Psoas muscle (tissue), 8 donors: ENCODE data around the gene DNAAF9. TPM values are rescaled to one million over a fixed set of nuclear protein-coding genes. Genes with fewer than 3 reads are reported as not detected.

Experiments used
- ATAC-seq, 4 donors: fragments of 200-7000 bp; cut with Tn5 transposase; one replicate each; pipeline ENCODE4 v1.9.1; 2020; ENCODE audit warnings: moderate library complexity in 3 of 4, mild to moderate bottlenecking in 2 of 4
- DNase-seq, 2 donors: peaks; one replicate each; pipeline ENCODE4 v3.0.0-alpha.2; 2020
- H3K27ac ChIP-seq: fragments of 200-600 bp; one replicate; pipeline ENCODE4 v1.8.0; 2022
- H3K27me3 ChIP-seq, 3 donors: fragments of 200-600 bp in 1 of 3; one replicate each; pipeline versions ENCODE4 v1.6.1 to v1.8.0; 2013 to 2022; ENCODE audit warnings: low read length in 2 of 3, mild to moderate bottlenecking in 2 of 3, moderate library complexity in 1 of 3; ENCODE audit not compliant: insufficient read depth in 3 of 3
- H3K36me3 ChIP-seq, 2 donors: fragments of 200-600 bp in 1 of 2; one replicate each; pipeline versions ENCODE4 v1.6.1 to v1.8.0; 2013 to 2022; ENCODE audit warnings: low read depth in 1 of 2, mild to moderate bottlenecking in 1 of 2, moderate library complexity in 1 of 2; ENCODE audit not compliant: insufficient read depth in 1 of 2
- H3K4me1 ChIP-seq: fragments of 200-600 bp; one replicate; pipeline ENCODE4 v1.8.0; 2022
- H3K4me3 ChIP-seq: fragments of 200-600 bp; one replicate; pipeline ENCODE4 v1.8.0; 2022; ENCODE audit warnings: mild to moderate bottlenecking
- H3K9me3 ChIP-seq: fragments of 200-600 bp; one replicate; pipeline ENCODE4 v1.8.0; 2022
- WGBS, 3 donors: extraction: QIAGEN DNeasy Blood & Tissue Kit; methylation state at CpG; one replicate each; pipeline versions ENCODE4 v1.1.6 to v1.1.7; 2013; 5-methylcytosine and 5-hydroxymethylcytosine counted together
- intact Hi-C, 2 donors: fragments of 100-400 bp; cut with DNase I; formaldehyde crosslinking; loops; one replicate each; pipeline versions ENCODE4 v1.11.0 to v1.14.2; 2022
- polyA plus RNA-seq, 3 donors: library from polyadenylated mRNA; stranded (reverse); fragments of 200-250 nt; gene quantifications; one replicate each; pipeline ENCODE4 v1.2.3, GENCODE V29; 2013
- total RNA-seq, 4 donors: library from RNA; stranded (reverse); fragmentation: NEBNext Ultra II Directional in 2 of 4; extraction: Animal tissue kit (Norgen Biotek cat#: 25700) in 2 of 4; gene quantifications; one replicate each; pipeline versions ENCODE4 v1.2.1 to v1.2.4, GENCODE V29; 2021 to 2023
- TF ChIP-seq, protein P1 (sequence below): fragments of 200-600 bp; IDR thresholded peaks from one replicate; pipeline ENCODE4 v1.8.0; 2022; ENCODE audit warnings: antibody characterized with exemption
- donor health status: healthy with polysubstance abuse.
- donor health status: DM: no; HTN: no; CAD: no; lungs with moderate emphysema.
- donor health status: Bipolar disorder and iron deficiency.
- donor health status: healthy.
- donor health status: DM: yes; HTN: yes; CAD: no.
- donor health status: DM: no; HTN: no; CAD: no.
- donor health status: DM: no; HTN: no; CAD: no.
- donor health status: DM: yes; HTN: yes; CAD: no.

Gene DNAAF9
- total and polyA plus RNA-seq, 7 donors = 5.4 to 27.0 (median 17.2) TPM

DNA sequence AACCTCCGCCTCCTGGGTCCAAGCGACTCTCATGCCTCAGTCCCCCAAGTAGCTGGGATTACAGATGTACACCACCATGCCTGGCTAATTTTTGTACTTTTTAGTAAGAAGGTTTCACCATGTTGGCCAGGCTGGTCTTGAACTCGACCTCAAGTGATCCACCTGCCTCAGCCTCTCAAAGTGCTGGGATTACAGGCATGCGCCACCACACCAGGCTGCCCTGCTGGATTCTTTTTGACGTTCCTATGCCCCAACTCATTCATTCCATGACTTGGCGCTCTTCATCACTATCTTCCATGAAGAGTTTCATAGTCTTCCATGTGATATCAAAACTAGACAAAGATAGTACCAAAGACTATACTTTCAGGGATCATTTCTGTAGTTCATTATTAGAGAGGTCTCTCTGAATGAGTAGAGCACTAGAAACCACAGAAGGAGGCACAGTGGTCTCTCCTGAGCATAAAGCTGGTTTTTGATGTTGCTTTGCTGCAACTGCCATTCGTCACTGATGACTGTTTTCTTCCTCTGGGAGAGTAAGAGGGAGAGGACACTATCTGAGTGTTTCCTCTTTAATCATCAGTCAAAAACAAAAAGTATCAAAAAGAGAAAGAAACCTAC lies 23.5 kb downstream of the DNAAF9 start:
- TF ChIP-seq, protein P1, sequence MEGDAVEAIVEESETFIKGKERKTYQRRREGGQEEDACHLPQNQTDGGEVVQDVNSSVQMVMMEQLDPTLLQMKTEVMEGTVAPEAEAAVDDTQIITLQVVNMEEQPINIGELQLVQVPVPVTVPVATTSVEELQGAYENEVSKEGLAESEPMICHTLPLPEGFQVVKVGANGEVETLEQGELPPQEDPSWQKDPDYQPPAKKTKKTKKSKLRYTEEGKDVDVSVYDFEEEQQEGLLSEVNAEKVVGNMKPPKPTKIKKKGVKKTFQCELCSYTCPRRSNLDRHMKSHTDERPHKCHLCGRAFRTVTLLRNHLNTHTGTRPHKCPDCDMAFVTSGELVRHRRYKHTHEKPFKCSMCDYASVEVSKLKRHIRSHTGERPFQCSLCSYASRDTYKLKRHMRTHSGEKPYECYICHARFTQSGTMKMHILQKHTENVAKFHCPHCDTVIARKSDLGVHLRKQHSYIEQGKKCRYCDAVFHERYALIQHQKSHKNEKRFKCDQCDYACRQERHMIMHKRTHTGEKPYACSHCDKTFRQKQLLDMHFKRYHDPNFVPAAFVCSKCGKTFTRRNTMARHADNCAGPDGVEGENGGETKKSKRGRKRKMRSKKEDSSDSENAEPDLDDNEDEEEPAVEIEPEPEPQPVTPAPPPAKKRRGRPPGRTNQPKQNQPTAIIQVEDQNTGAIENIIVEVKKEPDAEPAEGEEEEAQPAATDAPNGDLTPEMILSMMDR = no peak
- WGBS, 3 donors = 93 to 97% (median 96%) methylated on average over 7 of the region's 7 CpGs
- Histone ChIP-seq H3K27me3 (no peaks in the 10 kb centered on the region), H3K27ac (no peak overlapping the region), H3K9me3 (peaks cover 13% of the 10 kb centered on the region), H3K4me1 (no peaks in the 10 kb centered on the region), H3K36me3 (peaks cover 0 to 15% of the 10 kb centered on the region in 2 donors), H3K4me3 (no peak overlapping the region)
- intact Hi-C loops = no loop called here
- DNase-seq (no peak), ATAC-seq (no peak)

DNA sequence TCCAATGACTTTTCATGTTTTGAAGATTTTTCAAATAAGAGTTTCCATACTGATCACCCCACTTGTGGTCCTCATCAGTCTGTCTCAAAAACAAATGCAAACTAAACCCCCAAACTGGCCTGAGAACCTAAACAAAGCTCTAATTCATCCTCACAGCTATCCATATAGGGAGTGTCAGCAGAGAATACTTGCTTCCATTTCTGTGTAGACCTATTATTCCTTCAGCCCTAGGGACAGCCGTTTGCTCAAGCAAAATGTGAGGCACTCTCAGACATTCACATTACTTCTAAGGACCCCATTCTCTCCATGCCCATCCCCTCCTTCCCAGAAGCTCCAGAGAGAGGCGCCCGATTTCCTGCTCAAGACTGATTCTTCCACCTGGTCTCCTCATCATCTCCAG lies 24.6 kb downstream of the DNAAF9 start:
- intact Hi-C loops = no loop called here
- WGBS, 3 donors = 74 to 76% (median 76%) methylated on average over 3 of the region's 3 CpGs
- Histone ChIP-seq H3K4me1 (no peaks in the 10 kb centered on the region), H3K9me3 (peaks cover 13% of the 10 kb centered on the region), H3K36me3 (peaks cover 0 to 21% of the 10 kb centered on the region in 2 donors), H3K27ac (no peak overlapping the region), H3K27me3 (no peaks in the 10 kb centered on the region), H3K4me3 (no peak overlapping the region)
- DNase-seq (no peak), ATAC-seq (no peak)
- TF ChIP-seq, protein P1 = no peak

DNA sequence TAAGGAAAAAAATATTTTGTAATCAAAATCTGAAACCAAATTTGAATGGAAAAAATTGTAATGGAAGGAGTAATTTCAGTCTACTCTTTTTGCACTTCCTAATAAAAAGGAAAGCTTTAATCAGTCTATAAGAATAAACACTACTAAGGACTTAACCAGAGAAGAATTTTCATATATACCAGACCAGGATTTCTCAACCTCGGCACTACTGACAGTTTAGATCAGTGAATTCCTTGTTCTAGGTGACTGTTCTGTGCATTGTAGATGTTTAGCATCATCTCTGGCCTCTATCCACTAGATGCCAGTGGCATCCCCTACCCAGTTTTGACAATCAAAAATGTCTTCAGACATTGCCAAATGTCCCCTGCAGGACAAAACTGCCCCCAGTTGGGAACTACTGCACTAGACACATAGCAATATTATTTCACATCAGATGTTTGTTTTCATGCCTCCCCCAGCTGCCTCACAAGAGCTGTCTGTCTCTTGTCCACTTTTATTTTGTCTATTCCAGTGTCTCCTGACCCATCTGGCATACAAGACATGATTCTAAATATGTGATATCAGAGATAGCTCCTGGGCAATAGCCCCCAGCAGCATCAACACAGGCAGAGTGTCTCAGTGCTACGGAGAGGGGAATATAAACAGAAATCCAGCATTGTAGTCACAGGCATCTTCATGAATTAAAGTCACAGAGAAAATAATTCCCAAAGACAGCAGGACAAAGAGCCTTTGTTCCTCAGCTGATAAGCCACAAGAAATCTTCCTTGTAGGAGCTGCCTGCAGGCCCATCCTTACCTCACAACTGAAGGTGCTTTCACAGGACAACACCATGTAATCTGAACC lies 27.0 kb downstream of the DNAAF9 start:
- no peak overlapping the region for H3K4me3 ChIP-seq
- 72 to 79% (median 75%) methylated on average over 2 of the region's 2 CpGs for WGBS, 3 donors
- H3K27ac ChIP-seq = no peak overlapping the region
- DNase-seq (no peak), ATAC-seq (no peak)
- TF ChIP-seq, protein P1 = no peak
- peaks cover 4% of the 10 kb centered on the region for H3K9me3 ChIP-seq
- peaks cover 0 to 28% of the 10 kb centered on the region in 2 donors for H3K36me3 ChIP-seq
- intact Hi-C loops = no loop called here
- H3K4me1 ChIP-seq = no peaks in the 10 kb centered on the region
- H3K27me3 ChIP-seq = no peaks in the 10 kb centered on the region

DNA sequence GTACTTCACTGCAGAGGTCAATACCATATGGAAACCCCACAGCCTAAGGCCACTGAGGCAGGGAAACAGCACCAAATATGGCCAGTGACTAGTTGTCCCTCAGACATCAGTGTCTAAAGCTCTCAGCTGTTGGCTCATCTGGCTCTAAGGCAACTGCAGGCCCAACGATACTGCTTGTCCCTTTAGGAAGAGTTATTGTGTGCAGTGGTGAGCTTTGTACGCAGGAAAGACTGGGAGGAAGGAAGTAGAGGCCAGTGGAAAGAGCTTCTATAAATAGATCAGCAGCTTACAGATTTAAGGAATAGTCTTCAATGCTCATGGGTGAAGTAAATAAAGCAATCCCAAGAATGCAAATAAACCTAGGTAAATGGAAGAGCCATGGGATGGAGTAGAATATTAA lies 29.3 kb downstream of the DNAAF9 start:
- no peak overlapping the region for H3K27ac ChIP-seq
- no peak for DNase-seq

More for the DNA sequence above, 29.3 kb downstream of the DNAAF9 start:
- Histone ChIP-seq H3K9me3 (no peaks in the 10 kb centered on the region), H3K4me1 (no peaks in the 10 kb centered on the region), H3K27me3 (no peaks in the 10 kb centered on the region), H3K36me3 (peaks cover 3 to 51% of the 10 kb centered on the region in 2 donors), H3K4me3 (no peak overlapping the region)
- intact Hi-C loops = no loop called here
- ATAC-seq = no peak
- 45 to 56% (median 54%) methylated on average over 2 of the region's 2 CpGs for WGBS, 3 donors
- TF ChIP-seq, protein P1 = no peak
